Kidney (tissue), 14 donors: Measurements from ENCODE around the gene ADARB1. TPM values are rescaled to one million over a fixed set of nuclear protein-coding genes. Genes with fewer than 3 reads are reported as not detected.

Experiments used
- DNase-seq, 5 donors: peaks; one replicate each; pipeline ENCODE4 v3.0.0-alpha.2; 2013 to 2020
- FAIRE-seq: peaks from 2 replicates; lab custom pipeline; 2012; peaks lifted over from hg19 to GRCh38; lab: Jason Lieb, UNC
- H3K27ac ChIP-seq, 2 donors: one replicate each; pipeline ENCODE4 v1.7.0; 2013; ENCODE audit warnings: low read depth in 2 of 2, low read length in 2 of 2, inconsistent platforms in 1 of 2
- H3K27me3 ChIP-seq: one replicate; pipeline ENCODE4 v1.7.1; 2013; ENCODE audit warnings: low read length, inconsistent platforms; ENCODE audit not compliant: control insufficient read depth, insufficient read depth
- H3K36me3 ChIP-seq, 3 donors: one replicate each; pipeline versions ENCODE4 v1.7.0 to v1.7.1; 2013; ENCODE audit warnings: low read length in 3 of 3, control low read depth in 1 of 3, inconsistent platforms in 1 of 3; ENCODE audit not compliant: insufficient read depth in 3 of 3, control insufficient read depth in 2 of 3
- H3K4me1 ChIP-seq, 3 donors: one replicate each; pipeline versions ENCODE4 v1.7.0 to v1.7.1; 2013; ENCODE audit warnings: low read length in 3 of 3, inconsistent platforms in 1 of 3, low read depth in 1 of 3; ENCODE audit not compliant: control insufficient read depth in 2 of 3, insufficient read depth in 2 of 3
- H3K4me3 ChIP-seq, 3 donors: one replicate each; pipeline versions ENCODE4 v1.7.0 to v1.8.1; 2013; ENCODE audit warnings: low read length in 3 of 3, control low read depth in 1 of 3, inconsistent platforms in 1 of 3
- H3K9ac ChIP-seq, 3 donors: one replicate each; pipeline versions ENCODE4 v1.7.0 to v1.7.1; 2013; ENCODE audit warnings: low read length in 3 of 3, control low read depth in 1 of 3, inconsistent platforms in 1 of 3
- H3K9me3 ChIP-seq, 3 donors: one replicate each; pipeline versions ENCODE4 v1.7.0 to v1.7.1; 2013; ENCODE audit warnings: low read length in 3 of 3, control low read depth in 1 of 3, inconsistent platforms in 1 of 3; ENCODE audit not compliant: control insufficient read depth in 2 of 3, insufficient read depth in 1 of 3
- intact Hi-C: fragments of 100-400 bp; cut with DNase I; formaldehyde crosslinking; loops from one replicate; pipeline ENCODE4 v1.11.1; 2022
- polyA plus RNA-seq: library from polyadenylated mRNA; stranded (reverse); fragments of 350-450 nt; fragmentation: Illumina TruSeq; extraction: RNeasy Lipid Tissue Mini Kit (QIAGEN cat#74804); gene quantifications from one replicate; pipeline ENCODE4 v1.2.3, GENCODE V29; 2014; ENCODE audit warnings: low read depth, low replicate concordance; ENCODE audit not compliant: insufficient read depth
- total RNA-seq: library from RNA; stranded (reverse); fragmentation: NEBNext Ultra II Directional; extraction: Animal tissue kit (Norgen Biotek cat#: 25700); gene quantifications from one replicate; pipeline ENCODE4 v1.2.1, GENCODE V29; 2021
- TF ChIP-seq, protein P1 (sequence below): IDR thresholded peaks from 3 replicates; pipeline ENCODE4 v1.5.1; 2012; ENCODE audit warnings: mild to moderate bottlenecking, moderate library complexity, borderline replicate concordance; ENCODE audit not compliant: insufficient read depth; ENCODE audit errors: extremely low read depth
- donor health status: control.
- donor health status: control.
- donor health status: control.
- donor health status: control.
- donor health status: control.
- donor health status: DM: yes; HTN: yes; CAD: no.
- donor health status: Normal renal cell carcinoma (clear cell type).

The ADARB1 gene
- total and polyA plus RNA-seq, 2 donors from 2014 or later, result 6.7 to 34.9 TPM

DNA sequence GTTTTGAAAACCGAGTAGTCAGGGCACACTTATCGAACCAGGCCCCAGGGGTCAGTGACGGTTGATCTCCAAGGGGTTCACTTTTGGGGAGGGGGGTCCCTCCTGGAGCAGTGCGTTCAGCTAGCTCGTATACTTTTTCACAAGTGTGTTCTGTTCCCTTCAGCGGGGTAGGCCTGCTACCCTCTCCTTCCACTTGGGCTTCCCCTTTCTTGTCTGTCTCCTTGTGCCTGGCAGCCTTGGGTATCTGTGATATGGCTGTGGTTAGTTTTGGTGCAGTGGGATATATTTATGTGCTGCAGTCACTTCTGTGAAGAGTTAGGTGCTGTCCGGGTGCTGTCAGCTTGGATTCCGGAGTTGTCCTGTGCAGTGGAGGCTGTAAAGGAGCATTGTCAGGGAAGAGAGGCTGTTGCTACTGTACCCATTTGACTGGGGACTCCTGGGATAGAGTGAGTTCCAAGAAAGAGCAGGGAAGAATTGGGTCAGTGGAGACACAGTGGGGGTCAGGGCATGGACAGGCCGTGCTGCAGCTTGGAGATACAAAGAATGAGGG is 29.7 kb downstream of the ADARB1 start:
- H3K9me3 ChIP-seq, result no peaks in the 10 kb centered on the region
- H3K36me3 ChIP-seq, result no peaks in the 10 kb centered on the region
- DNase-seq (no peak), FAIRE-seq (no peak)
- intact Hi-C loops, result no loop called here
- no peak overlapping the region for H3K9ac ChIP-seq
- TF ChIP-seq, protein P1, sequence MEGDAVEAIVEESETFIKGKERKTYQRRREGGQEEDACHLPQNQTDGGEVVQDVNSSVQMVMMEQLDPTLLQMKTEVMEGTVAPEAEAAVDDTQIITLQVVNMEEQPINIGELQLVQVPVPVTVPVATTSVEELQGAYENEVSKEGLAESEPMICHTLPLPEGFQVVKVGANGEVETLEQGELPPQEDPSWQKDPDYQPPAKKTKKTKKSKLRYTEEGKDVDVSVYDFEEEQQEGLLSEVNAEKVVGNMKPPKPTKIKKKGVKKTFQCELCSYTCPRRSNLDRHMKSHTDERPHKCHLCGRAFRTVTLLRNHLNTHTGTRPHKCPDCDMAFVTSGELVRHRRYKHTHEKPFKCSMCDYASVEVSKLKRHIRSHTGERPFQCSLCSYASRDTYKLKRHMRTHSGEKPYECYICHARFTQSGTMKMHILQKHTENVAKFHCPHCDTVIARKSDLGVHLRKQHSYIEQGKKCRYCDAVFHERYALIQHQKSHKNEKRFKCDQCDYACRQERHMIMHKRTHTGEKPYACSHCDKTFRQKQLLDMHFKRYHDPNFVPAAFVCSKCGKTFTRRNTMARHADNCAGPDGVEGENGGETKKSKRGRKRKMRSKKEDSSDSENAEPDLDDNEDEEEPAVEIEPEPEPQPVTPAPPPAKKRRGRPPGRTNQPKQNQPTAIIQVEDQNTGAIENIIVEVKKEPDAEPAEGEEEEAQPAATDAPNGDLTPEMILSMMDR, result no peak
- no peak overlapping the region for H3K27ac ChIP-seq
- peaks cover 0 to 15% (median 7%) of the 10 kb centered on the region in 3 donors for H3K4me1 ChIP-seq
- no peak overlapping the region for H3K4me3 ChIP-seq
- H3K27me3 ChIP-seq, result no peaks in the 10 kb centered on the region

DNA sequence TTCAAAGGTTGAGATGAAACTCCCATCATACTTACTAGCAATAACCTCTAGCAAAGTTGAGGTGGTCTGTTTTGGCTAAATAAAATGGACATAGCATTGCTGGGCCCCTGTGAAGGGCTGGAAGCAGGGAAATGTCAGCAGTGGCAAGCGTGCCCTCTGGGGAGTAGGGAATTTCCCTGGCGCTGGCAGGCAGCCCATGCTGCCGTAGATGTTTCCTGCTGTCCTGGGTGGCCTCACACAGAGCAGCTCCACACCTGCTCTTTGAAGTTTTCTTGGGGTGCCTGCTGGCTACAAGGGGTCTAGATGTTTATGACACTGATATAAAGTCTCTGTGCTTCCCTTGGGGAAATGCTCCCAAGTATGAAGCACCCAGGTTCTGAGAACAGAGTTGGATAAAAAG is 30.2 kb downstream of the ADARB1 start:
- DNase-seq (no peak), FAIRE-seq (no peak)
- H3K27ac ChIP-seq, result no peak overlapping the region
- no peak overlapping the region for H3K9ac ChIP-seq
- H3K4me3 ChIP-seq, result no peak overlapping the region
- intact Hi-C loops, result no loop called here
- H3K9me3 ChIP-seq, result no peaks in the 10 kb centered on the region
- TF ChIP-seq, protein P1, result no peak
- no peaks in the 10 kb centered on the region for H3K27me3 ChIP-seq
- H3K36me3 ChIP-seq, result no peaks in the 10 kb centered on the region
- H3K4me1 ChIP-seq, result peaks cover 0 to 20% (median 7%) of the 10 kb centered on the region in 3 donors

DNA sequence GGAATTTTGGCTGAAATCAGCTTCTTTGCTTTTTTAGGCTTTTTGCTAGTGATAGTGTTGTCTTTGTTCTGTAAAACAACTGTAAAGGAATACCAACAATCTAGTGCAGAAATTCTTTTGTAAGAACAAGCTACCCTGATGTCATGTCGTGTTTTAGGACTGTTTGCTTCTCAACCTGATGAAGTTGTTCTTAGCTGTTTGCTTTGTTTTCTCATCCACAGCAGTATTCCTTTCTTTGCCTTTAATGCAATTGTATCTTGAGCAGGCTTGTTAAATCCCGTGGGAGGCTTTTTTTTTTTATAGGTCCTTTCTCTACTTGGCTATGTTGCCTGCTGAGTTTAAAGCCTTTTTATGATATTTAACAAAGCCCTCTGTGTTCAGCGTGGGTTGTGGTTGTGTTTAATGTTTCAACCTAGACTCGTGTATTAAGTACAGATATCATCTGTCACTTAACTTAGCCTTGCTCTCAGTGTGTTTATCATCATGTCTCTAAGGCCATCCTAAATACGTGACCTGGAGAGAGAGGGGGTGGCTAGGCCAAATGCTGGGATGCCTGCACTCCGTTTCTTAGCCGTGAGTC is 31.6 kb downstream of the ADARB1 start:
- H3K27me3 ChIP-seq, result no peaks in the 10 kb centered on the region
- intact Hi-C loops, result no loop called here
- H3K9me3 ChIP-seq, result no peaks in the 10 kb centered on the region
- no peak overlapping the region for H3K27ac ChIP-seq
- no peak for DNase-seq
- H3K4me1 ChIP-seq, result peaks cover 0 to 25% (median 7%) of the 10 kb centered on the region in 3 donors
- no peak for FAIRE-seq
- no peak overlapping the region for H3K9ac ChIP-seq
- H3K4me3 ChIP-seq, result no peak overlapping the region
- H3K36me3 ChIP-seq, result no peaks in the 10 kb centered on the region
- TF ChIP-seq, protein P1, result no peak
